ENCODE measurements around the gene NUDT4.
"Not testable (repeated sequence)": the region's sequence is repeated elsewhere in the genome, so short reads cannot be mapped to it uniquely, and the experiment has no call there.

NUDT4 gene

GRCh38 chr12:93429852-93430251 lies 52.1 kb downstream of the NUDT4 start:
- no peak for FAIRE-seq

DNA sequence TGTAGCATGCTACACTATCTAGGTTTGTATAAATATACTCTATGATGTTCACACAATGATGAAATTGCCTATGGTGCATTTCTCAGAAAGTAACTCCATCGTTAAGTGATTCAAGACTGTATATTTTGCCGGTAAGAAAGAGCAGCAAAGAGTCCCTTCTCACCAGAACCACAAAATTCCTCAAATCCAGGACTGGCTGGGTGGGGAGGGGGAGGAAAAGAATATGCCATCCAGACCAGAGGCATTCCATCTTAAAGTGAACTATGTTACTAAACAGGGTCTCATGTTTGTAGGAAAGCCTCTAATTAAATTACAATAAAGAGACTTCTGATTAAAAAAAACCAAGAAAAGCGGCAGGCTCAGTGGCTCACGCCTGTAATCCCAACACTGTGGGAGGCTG lies 52.6 kb downstream of the NUDT4 start:
- no peak for FAIRE-seq

- not testable (repeated sequence) for FAIRE-seq
Observed at GRCh38 chr12:93432031-93432430, 54.3 kb downstream of the NUDT4 start.

- no peak for FAIRE-seq
Observed at GRCh38 chr12:93434256-93434865, 56.6 kb downstream of the NUDT4 start.

DNA sequence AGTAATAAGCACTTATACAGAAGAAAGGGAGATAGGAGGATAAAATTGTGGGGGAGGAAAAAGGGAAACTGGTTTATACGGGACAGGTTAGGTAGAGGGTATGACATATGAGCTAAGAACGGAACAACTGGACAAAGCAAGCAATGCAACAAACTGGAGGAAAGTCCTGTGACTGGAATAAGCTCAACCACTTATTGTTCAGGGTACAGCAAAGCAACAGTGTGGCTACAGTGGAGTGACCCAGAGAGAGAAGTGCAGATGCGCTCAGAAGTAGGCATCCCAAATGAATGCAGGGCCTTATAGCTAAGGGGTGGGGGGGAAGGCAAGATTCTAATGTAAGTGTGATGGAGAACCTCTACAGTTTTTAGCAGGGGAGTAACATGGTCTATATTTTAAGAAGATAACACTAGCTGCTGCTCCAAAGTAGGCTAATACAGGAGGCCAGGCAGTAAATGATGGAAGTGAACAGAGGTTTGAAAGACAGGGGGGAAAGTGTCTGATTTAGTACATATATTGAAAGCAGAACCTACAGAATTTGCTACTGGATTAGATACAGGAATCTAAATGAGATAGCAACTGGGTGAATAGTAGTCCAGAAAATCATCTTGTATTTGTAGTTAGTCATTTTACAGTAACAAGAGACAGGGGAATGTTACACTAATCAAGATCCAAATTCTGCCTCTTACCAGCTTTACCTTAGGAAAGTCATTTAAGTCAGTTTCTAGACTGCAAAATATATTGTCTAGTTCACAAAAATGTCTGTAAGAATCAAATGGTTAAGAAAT lies 60.7 kb downstream of the NUDT4 start:
- FAIRE-seq = no peak

DNA sequence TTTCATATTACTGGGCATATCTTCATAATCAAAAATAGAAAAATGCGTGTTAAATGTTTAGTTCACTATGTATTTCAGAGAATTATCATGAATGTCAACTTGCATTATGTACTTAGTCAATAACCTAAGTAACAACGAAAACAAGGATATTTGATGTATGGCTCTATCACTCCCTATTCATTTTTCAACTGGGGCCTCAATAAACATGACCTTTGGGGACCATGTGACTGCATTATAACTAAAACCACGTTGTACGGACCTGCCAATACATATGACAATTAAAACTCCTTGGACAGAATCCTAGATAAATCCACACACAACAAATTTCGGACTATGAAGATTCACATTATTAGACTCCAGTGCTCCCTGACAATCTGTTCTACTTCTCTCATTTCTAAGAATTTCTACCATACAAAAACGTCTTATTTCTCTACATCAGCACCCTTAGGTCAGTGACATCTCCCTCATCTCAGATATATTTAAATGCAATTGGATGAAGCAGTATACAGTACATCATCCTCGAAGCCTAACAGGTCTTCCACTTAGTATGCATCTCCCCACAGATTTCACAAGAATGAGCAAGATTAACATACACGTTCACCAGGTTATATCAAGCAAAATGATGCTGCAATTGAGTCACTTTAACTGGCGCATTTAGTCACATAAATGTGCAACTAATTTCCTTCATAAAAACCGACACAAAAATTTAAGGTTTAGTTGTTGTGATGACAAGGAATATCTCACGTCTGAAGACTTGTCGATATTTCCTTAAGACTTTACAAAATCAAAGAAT lies 62.5 kb downstream of the NUDT4 start:
- FAIRE-seq = no peak

DNA sequence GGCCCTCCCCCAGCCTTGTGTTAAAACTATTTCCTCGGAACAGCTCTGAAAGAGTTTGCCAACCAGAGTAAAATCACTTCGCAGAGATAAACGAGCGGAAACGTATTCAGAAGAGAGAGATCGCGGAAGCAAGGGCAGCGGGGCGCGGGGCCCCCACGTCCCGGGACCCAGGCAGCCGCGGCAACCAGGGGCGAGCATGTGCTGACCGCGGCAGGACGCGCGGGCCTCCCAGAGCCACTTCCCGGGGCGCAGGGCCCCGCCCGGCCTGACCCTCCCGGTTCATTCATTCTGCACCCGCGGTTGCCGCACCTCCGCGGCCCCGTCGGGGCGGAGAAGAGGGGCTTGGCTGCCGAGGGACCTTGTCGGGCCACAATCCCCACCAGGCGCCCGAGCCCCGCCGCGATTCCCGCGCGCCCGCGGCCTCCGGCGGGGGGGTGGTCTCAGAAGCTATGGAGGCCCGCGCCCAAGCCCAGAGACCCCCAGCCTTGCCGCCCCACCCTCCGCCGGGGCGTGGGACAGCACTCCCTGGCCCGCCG lies 63.4 kb downstream of the NUDT4 start:
- no peak for FAIRE-seq

- FAIRE-seq = no peak
Observed at GRCh38 chr12:93441617-93442410, 64.1 kb downstream of the NUDT4 start, which contains the start of gene UBE2N. Gene UBE2N (minus strand): TSS chr12:93441947. CDS start chr12:93441884, 63 bp downstream.

- FAIRE-seq = no peak
Observed at GRCh38 chr12:93442411-93443340, 65.0 kb downstream of the NUDT4 start.

DNA sequence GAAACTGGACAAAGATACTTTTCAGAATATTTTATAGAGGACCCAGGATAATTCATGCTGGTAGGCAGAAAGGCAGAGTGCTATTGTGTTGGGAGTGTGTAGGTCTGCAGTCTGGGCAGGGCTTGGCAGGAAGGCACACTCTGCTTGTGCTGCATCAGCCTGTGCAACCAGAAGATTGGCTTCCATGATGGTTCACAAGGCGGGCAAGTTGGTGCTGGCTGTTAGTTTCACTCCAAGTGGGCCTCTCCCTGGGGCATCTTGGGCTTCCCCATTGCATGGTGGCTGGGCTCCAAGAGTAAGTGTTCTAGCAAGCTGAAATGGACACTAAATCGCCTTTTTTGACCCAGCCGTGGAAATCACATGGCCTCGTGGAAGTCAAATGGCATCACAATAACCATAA lies 65.9 kb downstream of the NUDT4 start:
- FAIRE-seq = no peak

GRCh38 chr12:93447555-93448290 lies 70.0 kb downstream of the NUDT4 start:
- FAIRE-seq = no peak

DNA sequence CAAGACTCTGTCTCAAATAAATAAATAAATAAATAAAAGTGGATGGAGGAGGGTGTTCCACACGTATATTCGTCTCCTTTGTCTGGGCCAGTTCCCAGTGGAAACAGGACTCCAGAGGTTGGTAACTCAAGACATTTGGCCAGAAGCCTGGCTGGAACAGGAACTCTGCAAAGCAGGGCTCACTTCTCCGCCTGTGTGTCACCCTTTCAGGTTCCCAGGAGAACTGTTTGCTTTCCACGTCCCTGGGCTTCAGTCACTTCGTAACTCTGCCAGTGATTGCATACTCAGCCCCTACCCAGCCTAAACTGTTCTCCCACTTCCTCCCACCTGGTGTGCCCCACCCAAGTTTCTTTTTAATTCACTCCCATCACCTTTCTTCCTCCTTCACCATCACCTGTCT lies 71.1 kb downstream of the NUDT4 start:
- FAIRE-seq = no peak

DNA sequence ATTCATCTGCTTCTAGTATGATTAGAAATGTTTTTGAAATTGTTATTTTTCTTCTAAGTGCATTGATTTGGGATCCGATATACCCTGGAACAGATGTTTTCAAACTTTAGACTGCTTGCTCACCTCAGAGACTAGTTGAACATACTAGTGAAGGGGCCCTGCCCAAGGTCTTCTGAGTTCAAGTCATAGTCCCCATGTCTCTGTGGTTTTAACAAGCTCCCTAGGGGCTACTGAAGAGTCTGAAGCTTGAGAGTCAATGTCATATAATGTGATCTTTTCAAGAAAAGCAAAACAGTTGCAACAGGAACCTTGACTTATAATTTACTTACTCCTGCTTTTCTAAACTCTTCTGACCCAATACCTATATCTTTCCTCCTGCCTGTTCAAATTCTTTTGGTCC lies 71.6 kb downstream of the NUDT4 start:
- FAIRE-seq = no peak

- no peak for FAIRE-seq
Observed at GRCh38 chr12:93451423-93452158, 73.9 kb downstream of the NUDT4 start.

- no peak for FAIRE-seq
Observed at GRCh38 chr12:93453633-93454032, 75.9 kb downstream of the NUDT4 start.

GRCh38 chr12:93456077-93456476 lies 78.4 kb downstream of the NUDT4 start:
- FAIRE-seq = no peak
